Measurements from ENCODE around the gene DNAAF1. TPM values are rescaled to one million over a fixed set of nuclear protein-coding genes. Genes with fewer than 3 reads are reported as not detected.
A peak's percentile ranks its signal among the peaks of the same experiment; 100 is the strongest.

The DNAAF1 gene
- total and polyA plus RNA-seq, 2 experiments from 2014 or later: 0.42 TPM

- TF ChIP-seq ZNF462 (CRISPR knock-in tag; IDR thresholded peaks at IDR 0.05) (no peak), EZH2 (IDR thresholded peaks at IDR 0.05; ENCODE audit: low read depth, unreplicated experiment) (no peak)
These were observed 53.3 kb downstream of the DNAAF1 start (continued) for GRCh38 chr16:84198401-84198800.

- ATAC-seq (peak; percentile 58), DNase-seq (ENCODE audit: low spot score) (no peak)
- no peaks in the 10 kb centered on the region for H4K20me1 ChIP-seq (replicated peaks; ENCODE audit: insufficient read depth)
- no peak overlapping the region for H3K4me3 ChIP-seq
- H3K4me2 ChIP-seq: no peak overlapping the region
- peaks cover 17% of the 10 kb centered on the region for H3K4me1 Mint-ChIP-seq
- H3K9me3 Mint-ChIP-seq: no peaks in the 10 kb centered on the region
- no peaks in the 10 kb centered on the region for H3K4me1 ChIP-seq (ENCODE audit: insufficient read depth)
- no peak overlapping the region for H2AFZ ChIP-seq
- no peaks in the 10 kb centered on the region for H3K36me3 ChIP-seq (ENCODE audit: insufficient read depth)
- H3K79me2 ChIP-seq (replicated peaks; ENCODE audit: insufficient read depth): no peaks in the 10 kb centered on the region
- H3F3A ChIP-seq (replicated peaks; ENCODE audit: low read depth): no peaks in the 10 kb centered on the region
- H3K27me3 ChIP-seq (ENCODE audit: insufficient read depth): no peaks in the 10 kb centered on the region
- peaks cover 10% of the 10 kb centered on the region for H3K27me3 Mint-ChIP-seq (ENCODE audit: insufficient read depth, low read depth, poor library complexity)
- no peak overlapping the region for H3K27ac ChIP-seq (ENCODE audit: low read depth)
- H3K36me3 Mint-ChIP-seq (ENCODE audit: low read depth): no peaks in the 10 kb centered on the region
- no peak overlapping the region for H3K4me3 Mint-ChIP-seq
- H3K27ac Mint-ChIP-seq: no peak overlapping the region
- no peaks in the 10 kb centered on the region for H3K9me2 ChIP-seq (ENCODE audit: insufficient read depth)
- TF ChIP-seq JUNB (IDR thresholded peaks at IDR 0.05; ENCODE audit: unreplicated experiment) (no peak), CTCF (conservative IDR thresholded peaks at IDR 0.05; ENCODE audit: low read depth in 2 of 2) (no peak), ZNF331 (CRISPR knock-in tag; IDR thresholded peaks at IDR 0.05; ENCODE audit: low read depth) (no peak), ETS1 (IDR thresholded peaks at IDR 0.05) (no peak), STAT1 (IDR thresholded peaks at IDR 0.05; ENCODE audit: unreplicated experiment) (no peak), REST (IDR thresholded peaks at IDR 0.05; ENCODE audit: unreplicated experiment) (no peak)
These were observed 54.0 kb downstream of the DNAAF1 start for GRCh38 chr16:84199097-84199496.
